ENCODE data around the gene ST3GAL3.

DNA sequence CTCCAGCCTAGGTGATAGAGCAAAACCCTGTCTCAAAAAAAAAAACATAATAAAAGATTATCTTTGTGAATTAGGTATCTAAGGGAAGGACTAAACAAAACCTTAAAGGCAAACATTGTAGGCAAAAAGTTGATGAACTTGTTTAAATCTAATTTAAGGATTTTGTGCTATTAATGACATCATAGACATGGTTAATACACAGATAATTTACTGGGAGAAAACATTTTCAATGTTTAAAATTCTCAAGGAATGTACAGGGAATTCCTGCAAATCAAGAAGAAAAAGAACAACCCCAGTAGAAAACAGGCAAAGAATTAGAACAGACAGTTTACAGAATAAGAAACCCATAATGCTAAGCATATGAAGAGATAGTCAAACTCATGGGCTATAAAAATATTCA is 47.6 kb downstream of the ST3GAL3 start:
- TF ChIP-seq, protein P1, sequence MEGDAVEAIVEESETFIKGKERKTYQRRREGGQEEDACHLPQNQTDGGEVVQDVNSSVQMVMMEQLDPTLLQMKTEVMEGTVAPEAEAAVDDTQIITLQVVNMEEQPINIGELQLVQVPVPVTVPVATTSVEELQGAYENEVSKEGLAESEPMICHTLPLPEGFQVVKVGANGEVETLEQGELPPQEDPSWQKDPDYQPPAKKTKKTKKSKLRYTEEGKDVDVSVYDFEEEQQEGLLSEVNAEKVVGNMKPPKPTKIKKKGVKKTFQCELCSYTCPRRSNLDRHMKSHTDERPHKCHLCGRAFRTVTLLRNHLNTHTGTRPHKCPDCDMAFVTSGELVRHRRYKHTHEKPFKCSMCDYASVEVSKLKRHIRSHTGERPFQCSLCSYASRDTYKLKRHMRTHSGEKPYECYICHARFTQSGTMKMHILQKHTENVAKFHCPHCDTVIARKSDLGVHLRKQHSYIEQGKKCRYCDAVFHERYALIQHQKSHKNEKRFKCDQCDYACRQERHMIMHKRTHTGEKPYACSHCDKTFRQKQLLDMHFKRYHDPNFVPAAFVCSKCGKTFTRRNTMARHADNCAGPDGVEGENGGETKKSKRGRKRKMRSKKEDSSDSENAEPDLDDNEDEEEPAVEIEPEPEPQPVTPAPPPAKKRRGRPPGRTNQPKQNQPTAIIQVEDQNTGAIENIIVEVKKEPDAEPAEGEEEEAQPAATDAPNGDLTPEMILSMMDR (IDR thresholded peaks at IDR 0.05): no peak
- no peak for TF ChIP-seq POLR2A (IDR thresholded peaks at IDR 0.05)

Data from breast epithelium (tissue), 3 donors.